Esophagus muscularis mucosa (tissue), 4 donors: Measurements from ENCODE around the gene PICK1. TPM values are rescaled to one million over a fixed set of nuclear protein-coding genes. Genes with fewer than 3 reads are reported as not detected.
A peak's percentile ranks its signal among the peaks of the same experiment; 100 is the strongest.

Experiments used
- DNase-seq: peaks from one replicate; pipeline ENCODE4 v3.0.0-alpha.2; 2017; ENCODE audit errors: extremely low spot score
- H3K27ac ChIP-seq, 4 donors: fragments of 200-600 bp; sonication (generic); replicated peaks in 1 of 4; 1 replicate in 3 of 4; 2 replicates in 1 of 4; pipeline ENCODE4 v1.5.1; 2016 to 2019; ENCODE audit warnings: mild to moderate bottlenecking in 1 of 4
- H3K27me3 ChIP-seq, 4 donors: fragments of 200-600 bp; sonication (generic); one replicate each; pipeline versions ENCODE4 v1.5.1 to v1.6.0; 2016 to 2019
- H3K36me3 ChIP-seq, 4 donors: fragments of 200-600 bp; sonication (generic); one replicate each; pipeline ENCODE4 v1.5.1; 2016 to 2019
- H3K4me1 ChIP-seq, 4 donors: fragments of 200-600 bp; sonication (generic); one replicate each; pipeline ENCODE4 v1.5.1; 2016 to 2019
- H3K4me3 ChIP-seq, 4 donors: fragments of 200-600 bp; sonication (generic); 1 replicate in 2 of 4; 2 replicates in 2 of 4; pipeline ENCODE4 v1.5.1; 2016 to 2019; ENCODE audit warnings: mild to moderate bottlenecking in 4 of 4, moderate library complexity in 1 of 4
- H3K9me3 ChIP-seq, 4 donors: fragments of 200-600 bp; sonication (generic); 1 replicate in 3 of 4; 2 replicates in 1 of 4; pipeline ENCODE4 v1.5.1; 2016 to 2019
- CTCF ChIP-seq, 3 experiments: fragments of 200-600 bp in 2 of 3; fragments of 450-650 bp in 1 of 3; sonication (generic) in 2 of 3; IDR thresholded peaks; one replicate each; pipeline ENCODE4 v1.5.1; 2017 to 2019; ENCODE audit warnings: antibody characterized with exemption in 3 of 3, mild to moderate bottlenecking in 2 of 3, moderate library complexity in 1 of 3
- EP300 ChIP-seq: sonication (generic); formaldehyde crosslinking; IDR thresholded peaks from one replicate; pipeline ENCODE4 v1.6.1; 2017; ENCODE audit warnings: antibody characterized with exemption
- POLR2A ChIP-seq: fragments of 450-650 bp; IDR thresholded peaks from one replicate; pipeline ENCODE4 v1.6.1; 2017; ENCODE audit warnings: antibody characterized with exemption, moderate library complexity, mild to moderate bottlenecking, low read depth
- POLR2AphosphoS5 ChIP-seq, 2 donors: sonication (generic); formaldehyde crosslinking; IDR thresholded peaks; one replicate each; pipeline ENCODE4 v1.6.1; 2017; ENCODE audit warnings: antibody characterized with exemption in 2 of 2
- WGBS: methylation state at CpG from one replicate; pipeline ENCODE4 v1.1.5; 2018; 5-methylcytosine and 5-hydroxymethylcytosine counted together
- intact Hi-C: fragments of 100-400 bp; cut with DNase I; formaldehyde crosslinking; loops from one replicate; pipeline ENCODE4 v1.15.1; 2023
- total RNA-seq, 4 donors: library from RNA; depleted of rRNA; stranded (reverse); fragments of >200 nt; gene quantifications; one replicate each; pipeline versions ENCODE4 v1.1.0 to v1.2.1, GENCODE V29; 2016

Gene PICK1
- total RNA-seq, 4 donors from 2014 or later: 23.3 to 36.1 (median 31.1) TPM

- Histone ChIP-seq H3K4me1 (peaks cover 9 to 42% (median 24%) of the 10 kb centered on the region in 4 donors), H3K27me3 (no peaks in the 10 kb centered on the region), H3K4me3 (peak overlapping the region in 3 of 4 donors; percentile 7 to 16 (median 16)), H3K36me3 (no peaks in the 10 kb centered on the region), H3K27ac (peak overlapping the region; percentile 62 to 80 (median 72)), H3K9me3 (no peaks in the 10 kb centered on the region)
- DNase-seq: no peak
- TF ChIP-seq EP300: no peak
- no peak for TF ChIP-seq CTCF (IDR thresholded peaks at IDR 0.05)
- TF ChIP-seq POLR2A: no peak
- TF ChIP-seq POLR2AphosphoS5 (IDR thresholded peaks at IDR 0.05): no peak
- WGBS: 70% methylated on average over 20 of the region's 46 CpGs
- intact Hi-C loops: no loop called here
Measured at GRCh38 chr22:38038890-38039812, 18.1 kb upstream of the PICK1 start.

- TF ChIP-seq EP300 (no peak), POLR2A (no peak), CTCF (IDR thresholded peaks at IDR 0.05) (no peak), POLR2AphosphoS5 (IDR thresholded peaks at IDR 0.05) (no peak)
- peak overlapping the region in 2 of 4 donors; percentile 62 to 80 for H3K27ac ChIP-seq
- intact Hi-C loops: no loop called here
- H3K4me1 ChIP-seq: peaks cover 0 to 26% (median 12%) of the 10 kb centered on the region in 4 donors
- no peak for DNase-seq
- no peaks in the 10 kb centered on the region for H3K27me3 ChIP-seq
- no peaks in the 10 kb centered on the region for H3K36me3 ChIP-seq
- H3K9me3 ChIP-seq: no peaks in the 10 kb centered on the region
- H3K4me3 ChIP-seq: no peak overlapping the region
- WGBS: 86% methylated on average over 20 of the region's 20 CpGs
Measured at GRCh38 chr22:38040953-38041759, 16.0 kb upstream of the PICK1 start.

GRCh38 chr22:38041760-38042487, 15.3 kb upstream of the PICK1 start:
- Histone ChIP-seq H3K9me3 (no peaks in the 10 kb centered on the region), H3K4me3 (no peak overlapping the region), H3K4me1 (peaks cover 0 to 19% (median 9%) of the 10 kb centered on the region in 4 donors), H3K36me3 (no peaks in the 10 kb centered on the region), H3K27ac (peak overlapping the region in 3 of 4 donors; percentile 22 to 44 (median 35)), H3K27me3 (no peaks in the 10 kb centered on the region)
- no peak for TF ChIP-seq EP300
- TF ChIP-seq POLR2A: no peak
- no peak for TF ChIP-seq POLR2AphosphoS5 (IDR thresholded peaks at IDR 0.05)
- no peak for TF ChIP-seq CTCF (IDR thresholded peaks at IDR 0.05)
- intact Hi-C loops: no loop called here
- WGBS: 62% methylated on average over 3 of the region's 5 CpGs
- DNase-seq: no peak

- TF ChIP-seq EP300: no peak
- no peak for TF ChIP-seq POLR2AphosphoS5 (IDR thresholded peaks at IDR 0.05)
- no peak for TF ChIP-seq POLR2A
- TF ChIP-seq CTCF (IDR thresholded peaks at IDR 0.05): no peak
- H3K4me3 ChIP-seq: no peak overlapping the region
- no peaks in the 10 kb centered on the region for H3K27me3 ChIP-seq
- peak overlapping the region in 2 of 4 donors; percentile 35 to 44 for H3K27ac ChIP-seq
- 67% methylated on average over 1 of the region's 1 CpG for WGBS
- no peaks in the 10 kb centered on the region for H3K9me3 ChIP-seq
- peaks cover 0 to 17% (median 9%) of the 10 kb centered on the region in 4 donors for H3K4me1 ChIP-seq
- DNase-seq: no peak
- intact Hi-C loops: no loop called here
- no peaks in the 10 kb centered on the region for H3K36me3 ChIP-seq
Measured at GRCh38 chr22:38042488-38042790, 14.8 kb upstream of the PICK1 start.
